Epithelial cell of proximal tubule (primary cell): Measurements from ENCODE around the gene PPIG. TPM values are rescaled to one million over a fixed set of nuclear protein-coding genes. Genes with fewer than 3 reads are reported as not detected.

Experiments
- DNase-seq: peaks from one replicate; pipeline ENCODE4 v3.0.0-alpha.2; 2011; ENCODE audit warnings: low read depth
- H3K4me3 ChIP-seq: 2 replicates; pipeline ENCODE4 v1.5.1; 2011; ENCODE audit warnings: low read depth, mild to moderate bottlenecking, low read length
- CTCF ChIP-seq: conservative IDR thresholded peaks from 2 replicates; pipeline ENCODE4 v1.5.1; 2012; ENCODE audit warnings: low read depth, mild to moderate bottlenecking, low read length
- total RNA-seq: library from RNA; depleted of rRNA; stranded (reverse); fragments of >200 nt; gene quantifications from 2 replicates; pipeline ENCODE4 v1.2.3, GENCODE V29; 2015

Gene PPIG
- total RNA-seq, 1 donor from 2014 or later, result 21.9 TPM

- no peak overlapping the region for H3K4me3 ChIP-seq
- TF ChIP-seq CTCF, result no peak
- DNase-seq, result no peak
Observed at GRCh38 chr2:169649278-169649677, 65.1 kb downstream of the PPIG start.

- H3K4me3 ChIP-seq, result no peak overlapping the region
- no peak for TF ChIP-seq CTCF
- DNase-seq, result no peak
Observed at GRCh38 chr2:169653636-169654035, 69.5 kb downstream of the PPIG start.

GRCh38 chr2:169656164-169656563 is 72.0 kb downstream of the PPIG start:
- H3K4me3 ChIP-seq, result no peak overlapping the region
- no peak for TF ChIP-seq CTCF
- no peak for DNase-seq

GRCh38 chr2:169658877-169659276 is 74.7 kb downstream of the PPIG start:
- DNase-seq, result no peak
- no peak for TF ChIP-seq CTCF
- H3K4me3 ChIP-seq, result no peak overlapping the region

- no peak for DNase-seq
- TF ChIP-seq CTCF, result no peak
- H3K4me3 ChIP-seq, result no peak overlapping the region
Observed at GRCh38 chr2:169659320-169659719, 75.2 kb downstream of the PPIG start.

GRCh38 chr2:169661265-169661664 is 77.1 kb downstream of the PPIG start:
- no peak for TF ChIP-seq CTCF
- H3K4me3 ChIP-seq, result no peak overlapping the region
- DNase-seq, result no peak

GRCh38 chr2:169662744-169663143 is 78.6 kb downstream of the PPIG start:
- no peak for DNase-seq
- H3K4me3 ChIP-seq, result no peak overlapping the region
- TF ChIP-seq CTCF, result no peak
